GM12878 (cell line): ENCODE data around the gene PYHIN1. TPM values are rescaled to one million over a fixed set of nuclear protein-coding genes. Genes with fewer than 3 reads are reported as not detected.

Experiments
- ATAC-seq: fragments of 200-7000 bp; cut with Tn5 transposase; 3 replicates; pipeline ENCODE4 v1.9.1; 2020; ENCODE audit warnings: mild to moderate bottlenecking, moderate library complexity
- BruUV-seq: library from RNA; stranded (reverse); fragments of 400-500 nt; replicated peaks from 2 replicates; lab custom pipeline; 2021; lab: Mats Ljungman, UMichigan
- CTCF ChIA-PET: fragments of 300-600 bp; sonication (Branson Sonifier 250); formaldehyde crosslinking; extraction: SDS; loops from one replicate; lab custom pipeline; 2021; ENCODE audit warnings: inconsistent platforms; lab: Yijun Ruan, JAX
- POLR2A ChIA-PET: fragments of 350-600 bp; formaldehyde crosslinking; extraction: SDS; loops from one replicate; lab custom pipeline; 2021; ENCODE audit warnings: inconsistent platforms; lab: Charles Lee
- RAD21 ChIA-PET: fragments of 300-600 bp; sonication (Branson Sonifier 250); formaldehyde crosslinking; loops from one replicate; lab custom pipeline; 2023; ENCODE audit warnings: antibody characterized with exemption; ENCODE audit not compliant: unreplicated experiment; lab: Charles Lee
- SMC1A ChIA-PET: fragments of 300-600 bp; sonication (Branson Sonifier 250); formaldehyde crosslinking; loops from one replicate; lab custom pipeline; 2023; ENCODE audit not compliant: unreplicated experiment, uncharacterized antibody; lab: Charles Lee
- DNase-seq: peaks from one replicate; pipeline ENCODE4 v3.0.0-alpha.2; 2011; ENCODE audit warnings: low read depth, low spot score
- FAIRE-seq: peaks from 3 replicates; lab custom pipeline; 2011; peaks lifted over from hg19 to GRCh38; lab: Jason Lieb, UNC
- H2AFZ ChIP-seq: 2 replicates; pipeline ENCODE4 v1.6.0; 2011; ENCODE audit warnings: low read depth, low read length, control low read depth; ENCODE audit not compliant: control insufficient read depth
- H3K27ac ChIP-seq: 2 replicates; pipeline ENCODE4 v1.5.1; 2011; ENCODE audit warnings: control low read depth; ENCODE audit not compliant: control insufficient read depth, insufficient read depth
- H3K27me3 ChIP-seq, 2 experiments: replicated peaks in 1 of 2; 2 replicates each; pipeline versions ENCODE4 v1.6.0 to v1.6.1; 2011; ENCODE audit warnings: low read length in 1 of 2; ENCODE audit not compliant: control insufficient read depth in 2 of 2, insufficient read depth in 2 of 2
- H3K36me3 ChIP-seq, 2 experiments: 2 replicates each; pipeline ENCODE4 v1.5.1; 2011; ENCODE audit warnings: low read length in 1 of 2; ENCODE audit not compliant: control insufficient read depth in 2 of 2, insufficient read depth in 2 of 2
- H3K4me1 ChIP-seq: 2 replicates; pipeline ENCODE4 v1.6.1; 2011; ENCODE audit warnings: mild to moderate bottlenecking, low read length, moderate library complexity, mixed read lengths; ENCODE audit not compliant: control insufficient read depth, insufficient read depth
- H3K4me2 ChIP-seq: 2 replicates; pipeline ENCODE4 v1.6.0; 2011; ENCODE audit warnings: control low read depth; ENCODE audit not compliant: control insufficient read depth, insufficient read depth
- H3K4me3 ChIP-seq: fragments of 200-600 bp; sonication (generic); 2 replicates; pipeline ENCODE4 v1.5.1; 2016
- H3K79me2 ChIP-seq: 2 replicates; pipeline ENCODE4 v1.6.0; 2011; ENCODE audit warnings: low read length; ENCODE audit not compliant: control insufficient read depth, insufficient read depth
- H3K9ac ChIP-seq: 2 replicates; pipeline ENCODE4 v1.8.0; 2011; ENCODE audit warnings: low read length, control low read depth, mixed read lengths; ENCODE audit not compliant: control insufficient read depth, insufficient read depth
- H3K9me3 ChIP-seq: replicated peaks from 3 replicates; pipeline ENCODE4 v1.5.1; 2011; ENCODE audit warnings: mild to moderate bottlenecking, low read length; ENCODE audit not compliant: control insufficient read depth, insufficient read depth
- H4K20me1 ChIP-seq: 2 replicates; pipeline ENCODE4 v1.6.0; 2011; ENCODE audit not compliant: control insufficient read depth, insufficient read depth
- BMI1 ChIP-seq: fragments of 450-650 bp; IDR thresholded peaks from 2 replicates; pipeline ENCODE4 v1.6.1; 2016; ENCODE audit warnings: mild to moderate bottlenecking, moderate library complexity, borderline replicate concordance
- CHD1 ChIP-seq: IDR thresholded peaks from 2 replicates; pipeline ENCODE4 v1.6.1; 2012; ENCODE audit warnings: low read depth, low read length, improper control_type of control experiment
- EGR1 ChIP-seq, 2 experiments: IDR thresholded peaks; 1 replicate in 1 of 2; 2 replicates in 1 of 2; pipeline ENCODE4 v1.6.1; 2011 to 2012; ENCODE audit warnings: low read depth in 2 of 2, low read length in 2 of 2, borderline replicate concordance in 1 of 2, mild to moderate bottlenecking in 1 of 2, moderate library complexity in 1 of 2
- LARP7 ChIP-seq: fragments of 450-650 bp; IDR thresholded peaks from 2 replicates; pipeline ENCODE4 v1.6.1; 2017; ENCODE audit warnings: mild to moderate bottlenecking
- MXI1 ChIP-seq: fragments of 150-350 bp; IDR thresholded peaks from 2 replicates; pipeline ENCODE4 v1.6.1; 2011; ENCODE audit warnings: low read depth, mild to moderate bottlenecking, inconsistent platforms, low read length, improper control_type of control experiment
- MYC ChIP-seq: IDR thresholded peaks from 2 replicates; pipeline ENCODE4 v1.6.1; 2011; ENCODE audit warnings: mild to moderate bottlenecking, low read length, moderate library complexity, inconsistent platforms; ENCODE audit not compliant: insufficient read depth, insufficient replicate concordance, insufficient read length, severe bottlenecking
- PML ChIP-seq: IDR thresholded peaks from 2 replicates; pipeline ENCODE4 v1.6.1; 2012; ENCODE audit warnings: low read length, inconsistent platforms
- SRF ChIP-seq, 2 experiments: IDR thresholded peaks; 2 replicates each; pipeline ENCODE4 v1.6.1; 2011; ENCODE audit warnings: low read depth in 2 of 2, low read length in 2 of 2, mild to moderate bottlenecking in 1 of 2, moderate library complexity in 1 of 2
- ZBTB40 ChIP-seq: fragments of 450-650 bp; IDR thresholded peaks from 2 replicates; pipeline ENCODE4 v1.6.1; 2016; ENCODE audit warnings: mild to moderate bottlenecking, moderate library complexity, borderline replicate concordance
- ZNF592 ChIP-seq: fragments of 450-650 bp; IDR thresholded peaks from 2 replicates; pipeline ENCODE4 v1.6.1; 2017; ENCODE audit warnings: mild to moderate bottlenecking, moderate library complexity
- ZZZ3 ChIP-seq: IDR thresholded peaks from 2 replicates; pipeline ENCODE4 v1.6.1; 2011; ENCODE audit warnings: low read depth; ENCODE audit not compliant: control insufficient read depth, insufficient read length
- WGBS: methylation state at CpG from one replicate; pipeline ENCODE4 v1.1.6; 2016; ENCODE audit warnings: low lambda C conversion rate; ENCODE audit not compliant: insufficient replicate concordance, insufficient coverage; ENCODE audit errors: missing lambda C conversion rate; 5-methylcytosine and 5-hydroxymethylcytosine counted together
- in situ Hi-C: fragments of 300-500 bp; cut with MboI; formaldehyde crosslinking; loops from 9 replicates; pipeline ENCODE4 v1.14.3; 2018; ENCODE audit warnings: mixed read lengths
- intact Hi-C: fragments of 100-400 bp; cut with micrococcal nuclease; formaldehyde crosslinking; loops from one replicate; pipeline ENCODE4 v1.14.2; 2022; ENCODE audit not compliant: unreplicated experiment
- polyA plus RNA-seq, 11 experiments: library from polyadenylated mRNA; depleted of rRNA in 4 of 11; unstranded in 6 of 11; stranded (reverse) in 5 of 11; fragments of >200 nt; fragmentation: Nextera tagmentation in 4 of 11; fragmentation: Illumina TruSeq in 1 of 11; extraction: Ambion mirVana in 4 of 11; extraction: Trizol in 1 of 11; gene quantifications; 1 replicate in 1 of 11; 2 replicates in 10 of 11; pipeline versions ENCODE4 v1.2.1 to v1.2.3, GENCODE V29; 2011 to 2016; ENCODE audit warnings: inconsistent platforms in 2 of 11, missing spikeins in 2 of 11, low read depth in 1 of 11
- total RNA-seq, 4 experiments: library from RNA; depleted of rRNA in 3 of 4; stranded (reverse); fragments of >200 nt in 3 of 4; fragmentation: Illumina TruSeq in 1 of 4; extraction: Trizol in 1 of 4; gene quantifications; 2 replicates each; pipeline versions ENCODE4 v1.2.1 to v1.2.3, GENCODE V29; 2013 to 2021

Gene PYHIN1
- total and polyA plus RNA-seq, 10 of the 15 experiments (the other 5 are each of a cell fraction or from before 2014, with no cell fraction given), result 0.19 to 7.2 (median 0.38) TPM

GRCh38 chr1:158998781-158999161, 67.4 kb downstream of the PYHIN1 start (continued):
- 0 out of 2 replicates have a peak, but pooled peaks have one; percentile 58 for TF ChIP-seq ZNF592
- TF ChIP-seq BMI1, result no peak
- TF ChIP-seq SRF (IDR thresholded peaks at IDR 0.05; ENCODE audit: low read depth in 2 of 2, low read length in 2 of 2), result no peak
- no peak for TF ChIP-seq MYC

- no peak for FAIRE-seq
- peaks cover 7% of the 10 kb centered on the region for H3K4me1 ChIP-seq
- H4K20me1 ChIP-seq, result no peaks in the 10 kb centered on the region
- no peak overlapping the region for H3K4me2 ChIP-seq
- 78% methylated on average over 11 of the region's 11 CpGs for WGBS
- intact Hi-C loops, result loop anchor here (2.0 to 10.0 kb wide), 4 partner anchors 49 to 795 kb away; no protein-coding TSS in a partner anchor
- ChIA-PET POLR2A (interaction anchor here (1.1 kb wide), 1 partner anchor 9 kb away, joined by 3 read pairs; no protein-coding TSS in a partner anchor), SMC1A (interaction anchor here (1.0 to 4.3 kb wide), 7 partner anchors 10 to 881 kb away, joined by 3 to 46 read pairs (median 5); partner anchors contain the start of gene IFI16), RAD21 (interaction anchor here (1.0 to 1.4 kb wide), 2 partner anchors 74 to 493 kb away, joined by 4 to 5 read pairs; no protein-coding TSS in a partner anchor), CTCF (interaction anchor here (0.5 to 3.1 kb wide), 9 partner anchors 9 to 1494 kb away, joined by 3 to 25 read pairs (median 5); no protein-coding TSS in a partner anchor)
- H2AFZ ChIP-seq, result no peak overlapping the region
- no peaks in the 10 kb centered on the region for H3K27me3 ChIP-seq
- no peak overlapping the region for H3K9ac ChIP-seq
- no peaks in the 10 kb centered on the region for H3K9me3 ChIP-seq
- no peaks in the 10 kb centered on the region for H3K79me2 ChIP-seq
- in situ Hi-C loops, result loop anchor here (5.0 to 10.0 kb wide), 3 partner anchors 207 to 715 kb away; partner anchors contain the start of gene CD1C
- no TSS peak for BruUV-seq
- no peak overlapping the region for H3K4me3 ChIP-seq
- H3K36me3 ChIP-seq, result no peaks in the 10 kb centered on the region; a peak in 1 of 4 replicates
- no peak for DNase-seq
- no peak for ATAC-seq
- H3K27ac ChIP-seq, result no peak overlapping the region
- TF ChIP-seq MXI1, result no peak
- TF ChIP-seq PML, result no peak
- no peak for TF ChIP-seq ZZZ3
- no peak for TF ChIP-seq EGR1 (IDR thresholded peaks at IDR 0.05; ENCODE audit: borderline replicate concordance in 1 of 2, low read depth in 2 of 2, low read length in 2 of 2)
- TF ChIP-seq ZBTB40, result no peak
- TF ChIP-seq CHD1, result no peak
- no peak for TF ChIP-seq LARP7
Observed at GRCh38 chr1:158999316-159000069, 68.1 kb downstream of the PYHIN1 start.
